Stimulated activated CD4-positive, alpha-beta T cell treated with anti-CD3 and anti-CD28 coated beads, Interleukin-1b, Interleukin-23, amount 100 ng/mL, for 24 hours (primary cell): ENCODE measurements around the gene GPX7.
"Not testable (repeated sequence)": the region's sequence is repeated elsewhere in the genome, so short reads cannot be mapped to it uniquely, and the experiment has no call there.

Experiments
- DNase-seq, 4 experiments: peaks; one replicate each; pipeline ENCODE4 v3.0.0-alpha.2; 2020; ENCODE audit warnings: low read depth in 4 of 4, low spot score in 1 of 4

GPX7 gene

DNA sequence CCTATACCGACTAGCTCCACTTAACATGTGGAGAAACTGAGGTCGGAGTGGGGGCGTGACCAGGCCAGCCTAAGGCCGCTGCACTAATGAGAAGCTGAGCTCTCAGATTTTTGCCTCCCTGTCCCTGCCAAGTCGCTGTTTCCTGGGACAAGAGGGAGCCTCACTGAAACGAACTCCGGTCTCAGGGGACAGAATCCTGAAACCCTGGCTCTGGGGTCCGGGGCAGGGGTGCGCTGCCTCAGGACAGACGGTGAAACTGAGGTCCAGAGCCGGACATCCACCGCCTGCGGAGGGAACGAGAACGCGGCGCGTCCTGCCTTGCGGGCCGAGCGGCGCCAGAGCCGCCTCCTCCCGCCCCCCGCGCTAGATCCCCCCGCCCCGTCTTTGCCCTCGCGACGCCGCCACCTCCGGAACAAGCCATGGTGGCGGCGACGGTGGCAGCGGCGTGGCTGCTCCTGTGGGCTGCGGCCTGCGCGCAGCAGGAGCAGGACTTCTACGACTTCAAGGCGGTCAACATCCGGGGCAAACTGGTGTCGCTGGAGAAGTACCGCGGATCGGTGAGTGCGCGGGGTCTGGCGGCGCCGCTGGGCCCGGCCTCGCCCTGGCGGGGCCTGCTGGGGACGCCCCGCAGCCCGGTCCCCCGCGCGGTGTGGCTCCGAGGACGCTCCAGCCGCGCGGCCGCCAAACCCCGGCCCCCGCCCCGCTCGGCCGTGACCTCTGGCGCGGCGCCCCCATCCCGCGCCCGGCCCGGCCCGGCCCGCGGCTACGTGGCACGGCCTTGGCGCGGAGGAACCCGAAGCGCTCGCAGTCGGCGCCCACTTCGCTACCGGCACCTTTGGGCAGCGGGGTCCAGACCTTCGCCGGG lies at the start of gene GPX7:
Gene GPX7, plus strand, starts transcription at position 381 of the 865 bp plus-strand sequence. Its CDS starts 39 bp downstream, at position 420.
- peak; percentile 24 to 36 (median 32) for DNase-seq

DNA sequence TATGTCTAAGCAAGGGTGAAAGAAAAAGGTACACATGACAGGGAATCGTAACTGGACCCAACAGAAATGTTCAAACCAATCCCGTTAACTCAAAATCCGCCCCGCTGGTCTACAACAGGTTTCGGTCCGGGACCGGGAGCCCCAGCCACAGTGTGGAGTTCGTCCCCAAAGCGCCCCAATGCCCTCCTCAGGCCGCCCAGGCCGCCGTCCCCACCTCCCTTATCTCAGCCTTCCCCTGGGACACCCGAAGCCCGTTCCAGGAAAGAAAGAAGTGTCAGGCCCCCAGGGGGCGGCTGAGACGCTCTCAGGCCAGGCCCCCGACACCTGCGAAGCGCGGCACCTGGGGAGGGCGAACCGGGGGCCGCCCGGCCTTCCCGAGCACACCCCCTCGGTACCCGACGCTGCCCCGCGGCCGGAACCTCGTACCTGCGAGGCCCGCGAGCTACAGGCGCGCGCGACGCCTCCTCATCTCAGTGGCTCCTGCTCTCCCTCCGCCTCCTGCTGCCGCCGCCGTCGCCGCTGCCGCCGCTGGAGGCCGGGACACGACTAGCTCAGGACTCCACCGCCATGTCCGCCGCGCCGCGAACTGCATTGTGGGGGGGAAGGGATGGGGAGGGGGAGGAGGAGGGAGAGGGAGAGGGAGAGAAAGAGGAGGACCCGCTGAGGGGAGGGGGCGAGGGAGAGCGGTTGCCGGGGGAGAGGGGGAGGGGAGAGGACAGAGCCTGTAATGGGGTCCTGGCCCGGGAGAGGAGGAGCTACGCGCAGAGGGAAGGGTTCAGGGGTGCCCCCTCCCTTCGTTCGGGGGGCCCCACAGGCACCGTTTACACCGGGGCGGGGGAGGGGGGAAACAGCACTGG lies 49.4 kb upstream of the GPX7 start, which contains the start of gene TUT4:
Gene TUT4, minus strand, starts transcription at position 588 of the 857 bp plus-strand sequence. CDS start 26,812 bp downstream, outside the sequence.
- DNase-seq = peak; percentile 51 to 66 (median 58)

DNA sequence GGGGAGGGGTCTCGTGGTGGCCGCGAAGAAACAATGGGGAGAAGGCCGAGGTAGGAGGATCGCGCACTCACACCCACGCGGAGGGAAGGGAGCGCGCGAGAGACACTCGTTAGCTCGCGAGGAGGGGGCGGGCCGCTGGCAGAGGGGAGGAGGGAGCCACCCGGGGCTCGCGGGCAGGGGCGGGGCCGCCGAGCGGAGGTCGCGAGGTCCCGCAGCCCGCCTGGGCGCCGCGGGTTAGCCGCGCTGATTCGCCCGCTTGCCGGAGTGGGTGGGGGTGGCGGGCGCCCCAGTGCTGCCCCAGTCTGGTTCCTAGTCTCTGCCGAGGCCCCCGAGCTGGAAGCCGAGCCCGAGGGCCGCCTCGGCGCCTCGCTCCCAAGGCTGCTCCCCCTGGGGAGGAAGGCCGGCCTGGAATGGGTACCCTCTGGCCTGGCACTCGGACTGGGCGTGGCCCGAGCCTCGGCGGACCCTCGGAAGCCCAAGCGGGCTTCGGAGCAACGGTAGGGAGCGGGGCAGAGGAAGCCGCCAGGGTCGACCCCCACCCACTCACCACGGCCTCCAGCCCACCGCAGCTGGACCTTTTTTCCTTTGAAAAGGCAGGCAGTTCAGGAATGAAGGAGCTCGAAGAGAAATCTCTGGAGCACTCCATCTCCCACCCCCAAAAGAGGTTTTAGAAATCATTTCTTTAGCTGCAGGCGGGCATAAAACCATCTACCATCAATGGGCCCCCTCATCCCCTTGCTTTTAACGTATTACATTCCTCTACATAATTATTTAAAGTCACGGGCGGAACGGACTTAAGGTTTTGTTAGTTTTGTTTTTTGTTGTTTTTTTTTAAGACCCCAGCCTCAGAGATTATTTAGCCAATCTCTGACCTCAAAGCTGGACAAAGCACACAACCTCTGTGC lies 48.6 kb upstream of the GPX7 start:
- DNase-seq = peak; percentile 75 to 87 (median 78)

DNA sequence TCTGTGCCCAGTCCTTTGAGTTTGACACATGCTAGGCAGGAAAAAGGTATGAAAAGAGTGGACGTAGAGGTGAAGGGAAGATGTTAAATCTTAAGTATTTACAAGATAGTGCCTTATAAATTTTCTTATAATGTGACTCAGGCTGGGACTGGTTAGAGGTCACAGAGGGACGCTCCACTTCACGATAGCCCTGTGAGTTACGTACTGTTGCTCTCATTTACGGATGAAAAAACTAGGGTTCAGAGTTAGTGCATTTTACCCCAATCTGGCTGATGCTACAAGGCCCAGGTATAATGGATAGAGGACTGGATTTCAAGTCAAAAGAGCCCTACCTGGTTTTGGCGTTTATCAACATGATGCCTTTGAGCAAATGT lies 47.9 kb upstream of the GPX7 start:
- DNase-seq = no peak

DNA sequence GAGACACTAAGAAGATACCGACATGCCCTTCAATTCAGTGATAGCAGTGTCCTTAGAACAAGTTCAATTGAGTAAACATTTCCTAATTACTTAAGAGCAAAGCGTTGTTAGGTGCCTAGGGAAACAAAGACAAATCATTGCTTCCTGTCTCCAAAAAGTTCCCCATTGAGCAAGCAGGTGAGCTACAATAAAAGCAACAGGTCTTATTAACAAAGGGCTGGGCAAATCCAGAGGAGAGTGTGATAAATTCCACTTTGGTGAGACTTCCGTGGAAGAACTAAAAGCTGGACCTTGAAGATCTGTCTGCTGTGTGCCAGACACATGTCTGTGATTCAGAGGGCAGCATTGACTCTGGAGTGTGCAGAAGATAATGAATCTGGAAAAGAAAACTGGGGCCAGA lies 47.4 kb upstream of the GPX7 start:
- DNase-seq = no peak

DNA sequence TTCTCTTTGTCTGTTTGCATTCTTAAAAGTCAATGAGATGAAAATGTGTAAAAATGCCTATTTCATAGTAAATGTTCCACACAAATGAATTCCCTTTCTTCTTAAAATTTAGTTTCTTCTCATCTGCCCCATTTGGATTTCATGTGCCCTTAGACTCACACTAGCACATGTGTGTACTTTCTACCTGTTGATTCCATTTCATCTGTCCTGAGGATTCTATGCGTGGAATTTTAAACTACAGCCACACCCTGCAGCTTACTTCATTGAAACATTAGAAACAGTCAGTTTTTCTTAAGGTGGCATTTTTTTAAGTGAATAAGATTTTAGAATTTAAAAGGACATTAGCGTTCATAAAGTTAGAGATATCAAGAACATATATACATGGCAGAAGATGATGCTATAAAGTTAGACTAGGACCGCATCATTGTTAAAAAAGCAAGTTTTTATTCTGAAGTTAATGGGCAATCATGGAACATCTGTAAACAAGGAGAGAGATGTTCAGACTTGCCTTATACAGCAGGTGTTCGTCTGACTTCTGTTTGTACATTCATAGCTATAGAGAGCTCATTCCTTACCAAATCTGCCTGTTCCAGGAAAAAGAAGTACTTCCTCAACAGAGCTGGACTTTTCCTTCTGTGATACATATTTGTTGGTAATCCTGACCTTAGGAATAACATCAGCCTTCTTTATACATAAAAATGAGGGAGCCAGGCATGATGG lies 45.4 kb upstream of the GPX7 start:
- DNase-seq = no peak

DNA sequence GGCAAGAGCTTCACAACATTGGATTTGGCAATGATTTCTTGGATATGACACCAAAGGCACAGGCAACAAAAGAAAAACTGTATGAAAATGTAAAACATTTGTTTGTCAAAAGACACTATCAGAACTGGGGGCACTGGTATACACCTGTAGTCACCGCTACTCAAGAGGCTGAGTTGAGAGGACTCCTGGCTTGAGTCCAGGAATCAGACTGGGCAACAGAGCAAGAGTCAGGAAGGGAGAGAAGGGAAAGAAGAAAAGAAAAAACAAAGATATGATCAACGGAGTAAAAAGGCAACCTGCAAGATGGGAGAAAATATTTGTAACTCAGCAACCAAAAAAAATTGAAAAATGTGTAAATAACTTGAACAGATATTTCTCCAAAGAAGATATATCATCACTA lies 43.2 kb upstream of the GPX7 start:
- DNase-seq = no peak

DNA sequence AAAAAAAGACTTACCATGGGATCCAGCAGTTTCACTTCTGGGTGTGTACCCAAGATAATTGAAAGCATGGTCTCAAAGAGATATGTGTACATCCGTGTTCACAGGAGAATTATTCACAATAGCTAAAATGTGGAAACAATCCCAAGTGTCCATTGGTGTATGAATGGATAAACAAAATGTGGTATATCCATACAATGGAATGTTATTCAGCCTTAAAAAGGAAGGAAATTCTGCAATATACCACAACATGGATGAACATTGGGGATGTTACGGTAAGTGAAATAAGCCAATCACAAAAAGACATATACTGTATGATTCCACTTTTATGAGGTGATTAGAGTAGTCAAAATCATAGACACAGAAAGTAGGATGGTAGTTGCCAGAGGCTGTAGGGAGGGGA lies 42.3 kb upstream of the GPX7 start:
- DNase-seq = no peak

DNA sequence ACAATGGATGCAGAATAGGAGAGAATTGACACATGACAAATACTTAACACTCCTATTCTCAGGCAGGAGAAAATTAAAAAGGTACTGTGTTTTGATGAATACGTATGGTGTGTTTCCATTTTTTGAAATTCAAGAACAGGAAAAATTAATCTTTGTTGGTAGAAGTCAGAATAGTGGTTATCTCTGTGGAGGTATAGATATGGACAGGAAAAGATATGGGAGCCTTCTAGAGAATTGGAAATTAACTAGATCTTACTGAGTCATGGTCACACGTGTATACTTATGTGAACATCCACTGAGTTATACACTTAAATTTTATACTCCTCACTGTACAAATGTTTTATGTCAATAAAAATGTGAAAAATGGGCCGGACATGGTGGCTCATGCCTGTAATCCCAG lies 39.4 kb upstream of the GPX7 start:
- DNase-seq = no peak

DNA sequence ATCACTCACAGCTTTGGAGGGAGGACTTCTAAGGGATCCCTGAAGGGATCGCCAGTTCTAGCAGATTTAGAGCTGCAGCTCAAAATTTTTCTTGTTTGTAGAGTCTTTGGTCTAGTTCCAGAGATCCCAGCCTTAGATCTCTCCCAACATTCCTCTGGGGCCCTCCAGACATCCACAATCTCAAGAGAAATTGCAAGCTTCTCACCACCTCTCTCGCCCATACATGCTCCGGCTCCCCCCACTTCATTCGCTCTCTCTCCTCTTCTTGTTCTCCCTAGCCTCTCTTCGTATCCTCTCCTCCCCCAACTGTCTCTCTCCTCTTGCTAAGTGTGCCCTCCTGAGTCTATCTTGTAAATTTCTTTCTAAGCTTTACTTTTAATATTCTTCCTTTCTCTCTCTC lies 34.2 kb upstream of the GPX7 start:
- DNase-seq = no peak

DNA sequence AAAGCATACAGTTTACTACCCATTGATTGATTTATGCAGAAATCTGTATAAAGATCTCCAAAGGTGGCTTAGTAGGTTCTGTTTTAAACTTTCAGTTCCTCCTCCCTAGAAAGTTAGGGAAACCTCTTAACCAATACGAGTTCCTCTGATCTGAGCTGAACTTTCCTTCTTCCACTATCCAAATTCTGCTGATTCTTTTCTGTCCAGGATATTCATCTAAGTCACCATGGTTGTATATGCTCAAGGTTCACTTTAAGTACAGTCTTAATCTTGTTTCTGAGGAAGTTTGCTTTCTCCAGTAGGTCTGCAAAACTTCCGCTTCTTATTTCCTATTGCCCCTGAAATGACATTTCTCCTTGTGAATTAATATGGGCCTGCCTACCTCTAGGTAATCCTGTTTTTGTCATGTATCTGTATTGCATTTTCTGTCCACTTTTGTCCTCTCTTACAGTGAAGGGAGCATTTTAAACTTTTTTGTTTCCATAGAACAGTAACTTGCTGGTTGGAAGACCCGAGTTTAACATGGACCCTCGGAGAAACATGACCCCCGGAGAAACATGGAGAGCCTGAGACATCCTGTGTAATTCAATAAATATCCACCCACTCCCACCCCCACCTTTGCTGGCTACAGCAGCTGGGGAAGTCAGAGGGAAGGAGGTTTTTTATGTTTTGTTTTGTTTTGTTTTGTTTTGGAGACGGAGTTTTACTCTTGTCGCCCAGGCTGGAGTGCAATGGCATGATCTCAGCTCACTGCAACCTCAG lies 32.5 kb upstream of the GPX7 start:
- DNase-seq = no peak

DNA sequence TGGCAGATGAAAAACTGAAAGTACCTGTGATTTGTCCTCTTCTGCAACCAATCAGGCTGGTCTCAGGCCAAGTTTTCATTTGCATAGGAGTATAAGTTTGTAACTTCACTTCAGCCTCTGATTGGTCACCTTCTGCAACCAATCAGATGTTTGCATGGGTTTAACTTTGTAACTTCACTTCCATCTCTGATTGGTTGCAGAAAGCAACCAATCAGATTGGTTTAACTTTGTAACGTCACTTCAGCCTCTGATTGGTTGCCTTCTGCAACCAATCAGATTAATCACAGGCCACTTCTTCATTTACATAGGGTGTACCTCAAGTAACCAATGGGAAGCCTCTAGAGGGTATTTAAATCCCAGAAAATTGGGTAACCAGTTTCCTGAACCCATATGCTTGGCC lies 30.4 kb upstream of the GPX7 start:
- no peak for DNase-seq

DNA sequence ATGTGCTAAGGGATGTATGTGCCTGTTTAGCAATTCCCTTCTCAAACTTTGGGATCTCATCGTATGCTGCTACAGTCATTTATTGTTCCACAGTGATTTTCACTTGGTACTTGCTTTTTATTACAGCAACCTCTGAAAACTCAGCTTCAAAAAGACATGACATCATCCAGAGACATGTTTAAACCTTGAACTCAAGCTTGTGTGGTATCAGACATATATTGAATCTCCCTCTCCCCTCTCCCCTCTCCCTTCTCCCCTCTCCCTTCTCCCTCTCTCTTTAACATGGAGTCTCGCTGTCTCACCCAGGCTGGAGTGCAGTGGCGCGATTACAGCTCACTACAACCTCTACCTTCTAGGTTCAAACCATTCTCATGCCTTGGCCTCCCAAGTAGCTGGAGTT lies 29.8 kb upstream of the GPX7 start:
- no peak for DNase-seq

DNA sequence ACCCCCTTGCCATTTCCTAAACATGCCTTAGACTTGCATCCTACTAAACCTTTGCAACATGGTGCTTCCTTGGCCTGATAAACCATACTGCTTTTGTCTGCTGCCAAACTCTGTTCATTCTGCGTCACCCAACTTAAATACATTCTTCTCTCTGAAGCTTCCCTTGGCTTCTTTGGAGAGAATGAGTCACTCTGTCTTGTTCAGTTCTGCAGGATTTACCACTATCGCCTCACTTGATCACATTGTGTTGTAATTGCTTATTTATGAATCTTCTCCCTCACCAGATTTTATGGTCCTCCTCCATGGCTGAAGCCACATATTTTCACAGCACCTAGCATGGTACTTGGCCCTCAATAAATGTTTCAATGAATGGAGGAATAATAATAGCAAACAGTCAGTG lies 27.6 kb upstream of the GPX7 start:
- DNase-seq = no peak

DNA sequence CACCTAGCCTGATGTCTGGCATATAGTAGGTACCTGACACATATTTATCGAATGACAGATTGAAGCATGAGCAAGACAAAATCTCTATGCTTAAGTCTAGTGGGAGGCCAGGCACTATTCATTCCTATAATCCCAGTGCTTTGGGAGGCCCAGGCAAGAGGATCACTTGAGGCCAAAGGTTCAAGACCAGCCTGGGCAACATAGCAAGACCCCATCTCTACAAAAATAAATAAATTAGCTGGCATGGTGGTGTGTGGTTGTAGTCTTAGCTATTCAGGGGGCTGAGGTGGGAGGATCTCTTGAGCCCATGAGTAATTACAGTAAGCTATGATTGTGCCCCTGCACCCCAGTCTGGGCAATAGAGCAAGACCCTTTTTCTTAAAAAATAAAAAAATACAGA lies 26.1 kb upstream of the GPX7 start:
- no peak for DNase-seq

DNA sequence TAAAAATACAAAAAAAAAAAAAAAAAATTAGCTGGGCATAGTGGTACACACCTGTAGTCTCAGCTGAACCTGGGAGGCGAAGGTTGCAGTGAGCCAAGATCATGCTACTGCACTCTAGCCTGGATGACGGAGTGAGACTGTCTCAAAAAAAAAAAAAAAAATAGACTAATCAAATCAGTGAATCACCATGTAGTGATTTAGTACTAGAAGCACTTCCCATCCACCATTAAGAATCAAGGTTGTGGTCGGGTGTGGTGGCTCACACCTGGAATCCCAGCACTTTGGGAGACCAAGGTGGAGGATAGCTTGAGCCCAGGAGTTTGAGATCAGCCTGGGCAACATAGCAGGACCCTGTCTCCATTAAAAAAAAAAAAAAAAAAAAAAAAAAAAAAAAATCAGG lies 24.1 kb upstream of the GPX7 start:
- not testable (repeated sequence) for DNase-seq

DNA sequence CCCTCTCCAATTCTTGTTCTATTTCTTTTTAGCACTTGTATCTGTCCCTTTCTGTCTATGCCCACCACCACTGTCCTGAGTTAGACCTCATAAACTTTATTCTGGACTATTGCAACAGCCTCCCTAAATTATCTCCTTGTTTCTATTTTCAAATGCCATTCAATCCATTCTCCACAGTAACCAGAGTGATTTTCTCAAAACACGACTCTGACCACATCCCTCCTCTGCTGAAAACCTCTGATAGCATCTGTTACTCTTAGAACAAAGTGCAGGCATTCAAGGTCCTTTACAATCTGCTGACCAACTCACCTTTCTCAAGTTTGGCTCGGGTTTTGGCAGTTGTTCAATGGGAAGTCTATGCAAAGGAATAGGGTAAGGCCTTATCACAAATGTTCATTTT lies 22.8 kb upstream of the GPX7 start:
- DNase-seq = no peak

DNA sequence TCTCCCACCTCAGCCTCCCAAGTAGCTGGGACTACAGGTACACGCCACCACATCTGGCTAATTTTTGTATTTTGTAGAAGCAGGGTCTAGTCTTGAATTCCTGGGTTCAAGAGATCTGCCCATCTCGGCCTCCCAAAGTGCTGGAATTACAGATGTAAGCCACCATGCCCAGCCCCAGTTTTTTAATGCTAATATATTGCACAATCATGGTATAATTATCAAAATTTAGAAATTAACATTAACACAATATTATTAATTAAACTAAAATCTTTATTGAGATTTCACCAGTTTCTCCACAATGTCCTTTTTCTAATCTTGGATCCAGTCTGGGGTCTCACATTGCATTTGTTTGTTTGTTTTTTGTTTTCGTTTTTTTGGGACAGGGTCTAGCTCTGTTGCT lies 21.9 kb upstream of the GPX7 start:
- DNase-seq = no peak

DNA sequence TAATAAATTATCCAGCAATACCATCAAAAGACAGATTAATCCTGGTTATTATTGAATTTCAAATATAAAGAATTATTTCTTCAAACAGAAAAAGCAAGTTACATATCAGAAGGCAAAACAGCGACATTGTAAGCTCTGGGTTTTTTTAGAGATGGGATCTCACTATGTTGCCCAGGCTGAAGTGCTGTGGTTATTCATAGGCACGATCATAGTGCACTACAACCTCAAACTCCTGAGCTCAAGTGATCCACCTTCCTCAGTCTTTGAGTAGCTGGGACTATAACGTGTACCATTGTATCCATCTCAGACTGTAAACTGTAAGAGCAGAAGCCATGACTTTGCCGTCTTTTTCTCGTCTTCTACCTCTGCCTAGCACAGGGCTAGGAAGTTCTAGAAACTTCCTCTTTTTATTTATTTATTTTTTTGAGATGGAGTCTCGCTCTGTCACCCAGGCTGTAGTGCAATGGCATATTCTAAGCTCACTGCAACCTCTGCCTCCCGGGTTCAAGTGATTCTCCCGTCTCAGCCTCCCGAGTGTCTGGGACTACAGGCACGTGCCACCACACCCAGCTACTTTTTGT lies 20.0 kb upstream of the GPX7 start:
- no peak for DNase-seq
